Sigmoid colon (tissue), 4 donors: Measurements from ENCODE around the gene PLPP1.

Experiments
- CTCF ChIP-seq, 4 experiments: fragments of 450-650 bp in 3 of 4; fragments of 200-600 bp in 1 of 4; IDR thresholded peaks; one replicate each; pipeline ENCODE4 v1.5.1; 2016 to 2019; ENCODE audit warnings: antibody characterized with exemption in 4 of 4, mild to moderate bottlenecking in 3 of 4, moderate library complexity in 2 of 4
- EP300 ChIP-seq, 4 donors: sonication (generic); formaldehyde crosslinking; IDR thresholded peaks; one replicate each; pipeline ENCODE4 v1.6.1; 2017; ENCODE audit warnings: antibody characterized with exemption in 4 of 4
- POLR2A ChIP-seq, 2 donors: fragments of 450-650 bp; IDR thresholded peaks; one replicate each; pipeline ENCODE4 v1.6.1; 2016; ENCODE audit warnings: antibody characterized with exemption in 2 of 2, mild to moderate bottlenecking in 2 of 2, moderate library complexity in 2 of 2
- POLR2AphosphoS5 ChIP-seq, 4 donors: sonication (generic); formaldehyde crosslinking; IDR thresholded peaks; one replicate each; pipeline ENCODE4 v1.6.1; 2017; ENCODE audit warnings: antibody characterized with exemption in 4 of 4

- TF ChIP-seq POLR2A (IDR thresholded peaks at IDR 0.05) (no peak), CTCF (IDR thresholded peaks at IDR 0.05) (no peak), POLR2AphosphoS5 (IDR thresholded peaks at IDR 0.05) (no peak), EP300 (IDR thresholded peaks at IDR 0.05) (no peak)
Measured at GRCh38 chr5:55392669-55393068, 142.1 kb downstream of the PLPP1 start.
